OCI-LY7 (cell line): ENCODE data around the gene OCRL. TPM values are rescaled to one million over a fixed set of nuclear protein-coding genes. Genes with fewer than 3 reads are reported as not detected.

Experiments
- BruUV-seq: library from RNA; stranded (reverse); fragments of 400-500 nt; replicated peaks from 2 replicates; lab custom pipeline; 2021; lab: Mats Ljungman, UMichigan
- CTCF ChIA-PET: fragments of 300-600 bp; sonication (Branson Sonifier 250); formaldehyde crosslinking; loops from one replicate; lab custom pipeline; 2022; ENCODE audit warnings: antibody characterized with exemption; ENCODE audit not compliant: unreplicated experiment; lab: Charles Lee
- POLR2A ChIA-PET: fragments of 300-600 bp; sonication (Branson Sonifier 250); formaldehyde crosslinking; loops from one replicate; lab custom pipeline; 2022; ENCODE audit warnings: antibody characterized with exemption; lab: Charles Lee
- DNase-seq: peaks from one replicate; pipeline ENCODE4 v3.0.0-alpha.2; 2015; ENCODE audit warnings: low spot score
- H2AFZ ChIP-seq: fragments of 200-600 bp; sonication (generic), shearing (Covaris generic); 2 replicates; pipeline ENCODE4 v1.6.1; 2014; ENCODE audit warnings: mild to moderate bottlenecking, antibody characterized with exemption, low read length, moderate library complexity
- H3K27ac ChIP-seq: fragments of 200-600 bp; sonication (generic); 2 replicates; pipeline ENCODE4 v1.5.1; 2014; ENCODE audit warnings: mixed run types, low read depth, mild to moderate bottlenecking, moderate library complexity, low read length, inconsistent platforms; ENCODE audit not compliant: poor library complexity, severe bottlenecking
- H3K36me3 ChIP-seq: fragments of 200-600 bp; sonication (generic); 2 replicates; pipeline ENCODE4 v1.6.1; 2014; ENCODE audit warnings: mild to moderate bottlenecking, antibody characterized with exemption, low read length, moderate library complexity, mixed read lengths; ENCODE audit not compliant: insufficient read depth
- H3K4me1 ChIP-seq: fragments of 200-600 bp; sonication (generic); 2 replicates; pipeline ENCODE4 v1.5.1; 2014; ENCODE audit warnings: mild to moderate bottlenecking, low read length; ENCODE audit not compliant: insufficient read depth, poor library complexity, severe bottlenecking
- H3K4me2 ChIP-seq: fragments of 200-600 bp; sonication (generic); 2 replicates; pipeline ENCODE4 v1.6.1; 2014; ENCODE audit warnings: mild to moderate bottlenecking, low read length
- H3K4me3 ChIP-seq: fragments of 200-600 bp; sonication (generic); 2 replicates; pipeline ENCODE4 v1.5.1; 2014; ENCODE audit warnings: mild to moderate bottlenecking, low read depth, low read length; ENCODE audit not compliant: poor library complexity, severe bottlenecking
- H3K79me2 ChIP-seq: fragments of 200-600 bp; sonication (generic); 2 replicates; pipeline ENCODE4 v1.6.1; 2016; ENCODE audit warnings: low read depth, mild to moderate bottlenecking, low read length, moderate library complexity, mixed read lengths; ENCODE audit not compliant: insufficient read depth
- H3K9me2 ChIP-seq: fragments of 200-600 bp; sonication (generic); 2 replicates; pipeline ENCODE4 v1.6.1; 2016; ENCODE audit warnings: mild to moderate bottlenecking, low read length, mixed read lengths; ENCODE audit not compliant: insufficient read depth
- H3K9me3 ChIP-seq: fragments of 200-600 bp; sonication (generic); 2 replicates; pipeline ENCODE4 v1.6.1; 2014; ENCODE audit warnings: mild to moderate bottlenecking, mixed run types, low read length, mixed read lengths
- H4K20me1 ChIP-seq: fragments of 200-600 bp; sonication (generic); 2 replicates; pipeline ENCODE4 v1.6.1; 2014; ENCODE audit warnings: mild to moderate bottlenecking, antibody characterized with exemption, low read length, moderate library complexity, mixed read lengths; ENCODE audit not compliant: insufficient read depth
- EZH2phosphoT487 ChIP-seq: fragments of 200-600 bp; sonication (generic); IDR thresholded peaks from 2 replicates; pipeline ENCODE4 v1.6.1; 2018; ENCODE audit warnings: low read depth, borderline replicate concordance, mild to moderate bottlenecking, mixed run types, antibody characterized with exemption, low read length, moderate library complexity, mixed read lengths
- intact Hi-C: fragments of 100-400 bp; cut with micrococcal nuclease; formaldehyde crosslinking; loops from one replicate; pipeline ENCODE4 v1.10.0; 2022; ENCODE audit not compliant: unreplicated experiment
- total RNA-seq, 2 experiments: library from RNA; depleted of rRNA in 1 of 2; stranded (reverse); fragments of >200 nt in 1 of 2; shearing (Covaris generic) in 1 of 2; gene quantifications; 2 replicates each; pipeline ENCODE4 v1.2.3, GENCODE V29; 2014 to 2022
- TF ChIP-seq, protein P1 (sequence below): fragments of 200-600 bp; sonication (generic); conservative IDR thresholded peaks from 2 replicates; pipeline ENCODE4 v1.5.1; 2014; ENCODE audit warnings: mild to moderate bottlenecking, antibody characterized with exemption, low read length, moderate library complexity, mixed read lengths

The OCRL gene
- total RNA-seq, 2 experiments from 2014 or later = 3.1 to 6.7 TPM

DNA sequence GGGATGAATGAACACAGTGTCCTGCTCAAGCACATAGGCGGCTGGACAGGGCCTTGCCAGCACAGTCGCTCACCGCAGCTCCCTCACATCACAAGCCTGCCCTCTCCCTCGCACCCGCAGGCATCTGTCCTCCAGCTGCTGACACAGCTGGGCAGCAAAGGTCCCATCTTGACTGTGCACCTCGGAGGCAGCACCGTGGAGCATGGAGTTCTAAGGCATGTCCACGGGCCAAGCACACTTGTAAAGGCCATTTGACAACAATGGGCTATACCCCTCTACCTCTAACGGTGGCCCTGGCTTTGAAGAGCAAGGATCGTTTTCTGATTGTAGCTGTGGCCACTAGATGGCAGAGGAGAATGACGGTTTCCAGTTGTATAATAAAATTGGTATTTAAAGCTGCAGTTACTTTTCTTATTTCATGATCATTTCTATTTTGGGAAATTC is 60.9 kb downstream of the OCRL start:
- Histone ChIP-seq H3K9me2 (no peaks in the 10 kb centered on the region), H4K20me1 (no peaks in the 10 kb centered on the region), H3K27ac (no peak overlapping the region), H3K4me2 (no peak overlapping the region), H3K4me1 (peaks cover 11% of the 10 kb centered on the region), H3K36me3 (no peaks in the 10 kb centered on the region), H3K79me2 (no peaks in the 10 kb centered on the region), H3K9me3 (no peaks in the 10 kb centered on the region), H2AFZ (no peak overlapping the region), H3K4me3 (no peak overlapping the region)
- intact Hi-C loops = no loop called here
- ChIA-PET CTCF (interaction anchor here (1.7 kb wide), 1 partner anchor 460 kb away, joined by 4 read pairs; no protein-coding TSS in a partner anchor), POLR2A (no interaction called here)
- BruUV-seq = no TSS peak
- DNase-seq = peak; percentile 34
- TF ChIP-seq, protein P1, sequence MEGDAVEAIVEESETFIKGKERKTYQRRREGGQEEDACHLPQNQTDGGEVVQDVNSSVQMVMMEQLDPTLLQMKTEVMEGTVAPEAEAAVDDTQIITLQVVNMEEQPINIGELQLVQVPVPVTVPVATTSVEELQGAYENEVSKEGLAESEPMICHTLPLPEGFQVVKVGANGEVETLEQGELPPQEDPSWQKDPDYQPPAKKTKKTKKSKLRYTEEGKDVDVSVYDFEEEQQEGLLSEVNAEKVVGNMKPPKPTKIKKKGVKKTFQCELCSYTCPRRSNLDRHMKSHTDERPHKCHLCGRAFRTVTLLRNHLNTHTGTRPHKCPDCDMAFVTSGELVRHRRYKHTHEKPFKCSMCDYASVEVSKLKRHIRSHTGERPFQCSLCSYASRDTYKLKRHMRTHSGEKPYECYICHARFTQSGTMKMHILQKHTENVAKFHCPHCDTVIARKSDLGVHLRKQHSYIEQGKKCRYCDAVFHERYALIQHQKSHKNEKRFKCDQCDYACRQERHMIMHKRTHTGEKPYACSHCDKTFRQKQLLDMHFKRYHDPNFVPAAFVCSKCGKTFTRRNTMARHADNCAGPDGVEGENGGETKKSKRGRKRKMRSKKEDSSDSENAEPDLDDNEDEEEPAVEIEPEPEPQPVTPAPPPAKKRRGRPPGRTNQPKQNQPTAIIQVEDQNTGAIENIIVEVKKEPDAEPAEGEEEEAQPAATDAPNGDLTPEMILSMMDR = peak; percentile 78
- no peak for TF ChIP-seq EZH2phosphoT487

DNA sequence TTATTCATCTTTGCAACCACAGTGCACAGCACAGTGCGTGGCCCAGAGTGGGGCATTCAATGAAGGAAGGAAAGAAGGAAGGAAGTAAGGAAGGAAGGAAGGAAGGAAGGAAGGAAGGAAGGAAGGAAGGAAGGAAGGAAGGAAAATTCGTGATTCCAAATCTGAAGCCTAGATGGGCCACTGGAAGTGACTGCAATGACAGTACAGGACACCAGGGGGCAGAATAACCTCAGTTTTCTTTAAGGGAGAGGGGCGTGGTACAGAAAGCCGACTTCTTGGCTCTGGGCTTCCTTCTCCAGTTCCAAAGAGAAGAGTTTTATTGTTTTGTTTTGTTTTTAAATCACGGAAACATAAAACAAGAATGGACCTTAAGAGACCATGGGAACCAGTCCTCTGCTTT is 66.9 kb downstream of the OCRL start:
- peak; percentile 53 for DNase-seq
- Histone ChIP-seq H4K20me1 (no peaks in the 10 kb centered on the region), H3K4me1 (peaks cover 8% of the 10 kb centered on the region), H3K9me3 (no peaks in the 10 kb centered on the region), H3K4me2 (0 out of 2 replicates have a peak overlapping the region, but pooled peaks have one; percentile 16), H3K27ac (no peak overlapping the region), H3K79me2 (no peaks in the 10 kb centered on the region), H3K9me2 (no peaks in the 10 kb centered on the region), H3K36me3 (no peaks in the 10 kb centered on the region), H3K4me3 (no peak overlapping the region), H2AFZ (no peak overlapping the region)
- no peak for TF ChIP-seq EZH2phosphoT487
- TF ChIP-seq, protein P1 = peak; percentile 78
- POLR2A ChIA-PET = interaction anchor here (0.5 kb wide), 1 partner anchor 376 kb away, joined by 3 read pairs; no protein-coding TSS in a partner anchor
- no TSS peak for BruUV-seq
- intact Hi-C loops = loop anchor here (1.0 to 5.0 kb wide), 2 partner anchors 119 to 320 kb away; no protein-coding TSS in a partner anchor
- CTCF ChIA-PET = no interaction called here

DNA sequence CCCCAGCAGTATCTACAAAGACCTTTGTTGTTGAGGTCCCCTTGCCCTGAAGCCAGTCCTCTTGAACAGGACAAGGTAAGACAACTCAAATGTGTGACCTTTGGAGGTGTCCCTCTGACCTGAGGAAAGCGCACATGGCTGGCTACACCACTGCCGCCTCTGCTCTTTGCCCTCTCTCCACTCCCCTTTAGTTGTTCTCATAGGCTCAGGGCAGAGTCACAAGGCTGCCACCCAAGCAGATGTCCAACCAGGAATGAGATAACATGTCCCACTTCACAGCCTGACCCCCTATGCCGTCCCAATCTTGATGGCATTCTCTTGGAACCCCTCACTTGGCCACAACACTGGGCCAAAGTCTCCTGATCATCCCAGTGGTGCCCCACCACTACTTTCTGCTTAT is 68.4 kb downstream of the OCRL start:
- H4K20me1 ChIP-seq = no peaks in the 10 kb centered on the region
- CTCF ChIA-PET = no interaction called here
- H3K79me2 ChIP-seq = no peaks in the 10 kb centered on the region
- no peak overlapping the region for H3K27ac ChIP-seq
- no peak for DNase-seq
- H3K9me3 ChIP-seq = no peaks in the 10 kb centered on the region
- no peak overlapping the region for H2AFZ ChIP-seq
- POLR2A ChIA-PET = no interaction called here
- no peaks in the 10 kb centered on the region for H3K9me2 ChIP-seq
- BruUV-seq = no TSS peak
- H3K4me1 ChIP-seq = peaks cover 8% of the 10 kb centered on the region
- H3K4me2 ChIP-seq = no peak overlapping the region
- TF ChIP-seq, protein P1 = no peak
- no peak for TF ChIP-seq EZH2phosphoT487
- intact Hi-C loops = loop anchor here (5.0 kb wide), 1 partner anchor 319 kb away; no protein-coding TSS in a partner anchor
- H3K36me3 ChIP-seq = no peaks in the 10 kb centered on the region
- H3K4me3 ChIP-seq = no peak overlapping the region
